GM23338 (cell line): ENCODE data around the gene MSN. TPM values are rescaled to one million over a fixed set of nuclear protein-coding genes. Genes with fewer than 3 reads are reported as not detected.

Experiments
- ATAC-seq: fragments of 200-7000 bp; cut with Tn5 transposase; 3 replicates; pipeline ENCODE4 v1.9.1; 2020
- DNase-seq: peaks from one replicate; pipeline ENCODE4 v3.0.0-alpha.2; 2015; ENCODE audit warnings: low spot score
- H2AFZ ChIP-seq: fragments of 200-600 bp; sonication (generic); 2 replicates; pipeline ENCODE4 v1.8.0; 2016; ENCODE audit warnings: antibody characterized with exemption, mild to moderate bottlenecking, moderate library complexity
- H3F3A ChIP-seq: fragments of 200-600 bp; sonication (generic); replicated peaks from 2 replicates; pipeline ENCODE4 v1.8.0; 2017; ENCODE audit warnings: antibody characterized with exemption, mixed run types, low read depth
- H3K27ac ChIP-seq: fragments of 200-600 bp; sonication (generic); 2 replicates; pipeline ENCODE4 v1.6.1; 2016; ENCODE audit warnings: low read depth
- H3K27me3 ChIP-seq: fragments of 200-600 bp; sonication (generic); 2 replicates; pipeline ENCODE4 v1.8.0; 2016; ENCODE audit warnings: mild to moderate bottlenecking, mixed run types, moderate library complexity; ENCODE audit not compliant: insufficient read depth
- H3K36me3 ChIP-seq: fragments of 200-600 bp; sonication (generic); 2 replicates; pipeline ENCODE4 v1.8.0; 2016; ENCODE audit warnings: mild to moderate bottlenecking; ENCODE audit not compliant: insufficient read depth
- H3K4me1 ChIP-seq: fragments of 200-600 bp; sonication (generic); 2 replicates; pipeline ENCODE4 v1.8.0; 2016; ENCODE audit warnings: mild to moderate bottlenecking, moderate library complexity; ENCODE audit not compliant: insufficient read depth
- H3K4me2 ChIP-seq: fragments of 200-600 bp; sonication (generic); 2 replicates; pipeline ENCODE4 v1.7.1; 2017; ENCODE audit warnings: mixed run types
- H3K4me3 ChIP-seq: fragments of 200-600 bp; sonication (generic); 2 replicates; pipeline ENCODE4 v1.6.1; 2016; ENCODE audit warnings: mixed run types
- H3K79me2 ChIP-seq: fragments of 200-600 bp; sonication (generic); replicated peaks from 2 replicates; pipeline ENCODE4 v1.8.0; 2017; ENCODE audit warnings: mild to moderate bottlenecking; ENCODE audit not compliant: insufficient read depth
- H3K9me2 ChIP-seq: fragments of 200-600 bp; sonication (generic); 2 replicates; pipeline ENCODE4 v1.8.0; 2017; ENCODE audit not compliant: insufficient read depth
- H4K20me1 ChIP-seq: fragments of 200-600 bp; sonication (generic); replicated peaks from 2 replicates; pipeline ENCODE4 v1.8.0; 2017; ENCODE audit warnings: mild to moderate bottlenecking; ENCODE audit not compliant: insufficient read depth
- H3K27ac Mint-ChIP-seq: 2 replicates; pipeline ENCODE4 v1.8.0; 2020; ENCODE audit warnings: inconsistent platforms, mild to moderate bottlenecking, moderate library complexity, mixed read lengths
- H3K27me3 Mint-ChIP-seq: 3 replicates; pipeline ENCODE4 v1.8.0; 2022; ENCODE audit warnings: low read depth, mild to moderate bottlenecking, moderate library complexity, mixed read lengths, inconsistent platforms; ENCODE audit not compliant: insufficient read depth, poor library complexity
- H3K36me3 Mint-ChIP-seq: 3 replicates; pipeline ENCODE4 v1.8.0; 2021; ENCODE audit warnings: low read depth, mild to moderate bottlenecking, inconsistent platforms, moderate library complexity, mixed read lengths
- H3K4me1 Mint-ChIP-seq: 3 replicates; pipeline ENCODE4 v1.8.0; 2020; ENCODE audit warnings: mild to moderate bottlenecking, inconsistent platforms, mixed read lengths
- H3K4me3 Mint-ChIP-seq: 3 replicates; pipeline ENCODE4 v1.8.0; 2021; ENCODE audit warnings: moderate library complexity, mild to moderate bottlenecking, inconsistent platforms, mixed read lengths
- H3K9me3 Mint-ChIP-seq: 3 replicates; pipeline ENCODE4 v1.8.0; 2020; ENCODE audit warnings: moderate library complexity, mild to moderate bottlenecking, inconsistent platforms, mixed read lengths
- CREB1 ChIP-seq: fragments of 250-450 bp; sonication (Bioruptor Pico); IDR thresholded peaks from 2 replicates; pipeline ENCODE4 v1.5.0; 2020; ENCODE audit warnings: low read depth, mild to moderate bottlenecking, moderate library complexity
- EZH2 ChIP-seq: fragments of 200-600 bp; sonication (generic); IDR thresholded peaks from one replicate; pipeline ENCODE4 v1.8.0; 2017; ENCODE audit warnings: antibody characterized with exemption, mild to moderate bottlenecking, low read depth; ENCODE audit not compliant: unreplicated experiment
- EZH2phosphoT487 ChIP-seq: fragments of 200-600 bp; sonication (generic); IDR thresholded peaks from one replicate; pipeline ENCODE4 v1.8.1; 2018; ENCODE audit warnings: antibody characterized with exemption; ENCODE audit not compliant: unreplicated experiment
- NANOG ChIP-seq: IDR thresholded peaks from 2 replicates; pipeline ENCODE4 v1.6.1; 2016; ENCODE audit warnings: antibody characterized with exemption, borderline replicate concordance
- POLR2AphosphoS5 ChIP-seq: IDR thresholded peaks from 2 replicates; pipeline ENCODE4 v1.6.1; 2016; ENCODE audit warnings: antibody characterized with exemption, low read depth
- polyA plus RNA-seq: library from polyadenylated mRNA; unstranded; fragments of >200 nt; fragmentation: Nextera tagmentation; extraction: Ambion mirVana; gene quantifications from 2 replicates; pipeline ENCODE4 v1.2.1, GENCODE V29; 2016
- total RNA-seq: library from RNA; depleted of rRNA; stranded (reverse); fragments of >200 nt; shearing (Covaris generic); gene quantifications from 2 replicates; pipeline ENCODE4 v1.2.3, GENCODE V29; 2014
- TF ChIP-seq, protein P1 (sequence below): IDR thresholded peaks from one replicate; pipeline ENCODE4 v1.6.1; 2018; ENCODE audit warnings: antibody characterized with exemption; ENCODE audit not compliant: unreplicated experiment
- TF ChIP-seq, protein P2 (sequence below): fragments of 250-450 bp; sonication (Bioruptor Pico); IDR thresholded peaks from 2 replicates; pipeline ENCODE4 v1.5.0; 2020; ENCODE audit warnings: mild to moderate bottlenecking, moderate library complexity

The MSN gene
- total and polyA plus RNA-seq, 2 experiments from 2014 or later = 49.2 to 120 TPM

- H3K27ac Mint-ChIP-seq = no peak overlapping the region
- H3K4me2 ChIP-seq = no peak overlapping the region
- no peaks in the 10 kb centered on the region for H3K27me3 Mint-ChIP-seq
Measured at GRCh38 chrX:65712005-65712806, 44.8 kb downstream of the MSN start.

More at GRCh38 chrX:65712005-65712806, 44.8 kb downstream of the MSN start:
- Mint-ChIP-seq H3K36me3 (peaks cover 6% of the 10 kb centered on the region; the same call in 2 of the 3 replicates), H3K9me3 (no peaks in the 10 kb centered on the region), H3K4me1 (peaks cover 8% of the 10 kb centered on the region; the same call in 2 of the 3 replicates), H3K4me3 (no peak overlapping the region)
- DNase-seq (no peak), ATAC-seq (no peak)
- Histone ChIP-seq H3K27me3 (no peaks in the 10 kb centered on the region), H2AFZ (no peak overlapping the region), H3K9me2 (no peaks in the 10 kb centered on the region), H3K27ac (no peak overlapping the region), H3F3A (no peaks in the 10 kb centered on the region), H3K79me2 (peaks cover 59% of the 10 kb centered on the region), H3K4me3 (no peak overlapping the region), H3K4me1 (no peaks in the 10 kb centered on the region), H3K36me3 (no peaks in the 10 kb centered on the region), H4K20me1 (no peaks in the 10 kb centered on the region; the same call in 1 of the 2 replicates)
- TF ChIP-seq, protein P1, sequence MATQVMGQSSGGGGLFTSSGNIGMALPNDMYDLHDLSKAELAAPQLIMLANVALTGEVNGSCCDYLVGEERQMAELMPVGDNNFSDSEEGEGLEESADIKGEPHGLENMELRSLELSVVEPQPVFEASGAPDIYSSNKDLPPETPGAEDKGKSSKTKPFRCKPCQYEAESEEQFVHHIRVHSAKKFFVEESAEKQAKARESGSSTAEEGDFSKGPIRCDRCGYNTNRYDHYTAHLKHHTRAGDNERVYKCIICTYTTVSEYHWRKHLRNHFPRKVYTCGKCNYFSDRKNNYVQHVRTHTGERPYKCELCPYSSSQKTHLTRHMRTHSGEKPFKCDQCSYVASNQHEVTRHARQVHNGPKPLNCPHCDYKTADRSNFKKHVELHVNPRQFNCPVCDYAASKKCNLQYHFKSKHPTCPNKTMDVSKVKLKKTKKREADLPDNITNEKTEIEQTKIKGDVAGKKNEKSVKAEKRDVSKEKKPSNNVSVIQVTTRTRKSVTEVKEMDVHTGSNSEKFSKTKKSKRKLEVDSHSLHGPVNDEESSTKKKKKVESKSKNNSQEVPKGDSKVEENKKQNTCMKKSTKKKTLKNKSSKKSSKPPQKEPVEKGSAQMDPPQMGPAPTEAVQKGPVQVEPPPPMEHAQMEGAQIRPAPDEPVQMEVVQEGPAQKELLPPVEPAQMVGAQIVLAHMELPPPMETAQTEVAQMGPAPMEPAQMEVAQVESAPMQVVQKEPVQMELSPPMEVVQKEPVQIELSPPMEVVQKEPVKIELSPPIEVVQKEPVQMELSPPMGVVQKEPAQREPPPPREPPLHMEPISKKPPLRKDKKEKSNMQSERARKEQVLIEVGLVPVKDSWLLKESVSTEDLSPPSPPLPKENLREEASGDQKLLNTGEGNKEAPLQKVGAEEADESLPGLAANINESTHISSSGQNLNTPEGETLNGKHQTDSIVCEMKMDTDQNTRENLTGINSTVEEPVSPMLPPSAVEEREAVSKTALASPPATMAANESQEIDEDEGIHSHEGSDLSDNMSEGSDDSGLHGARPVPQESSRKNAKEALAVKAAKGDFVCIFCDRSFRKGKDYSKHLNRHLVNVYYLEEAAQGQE = no peak
- TF ChIP-seq POLR2AphosphoS5 = no peak
- no peak for TF ChIP-seq NANOG
- TF ChIP-seq EZH2 = no peak
- TF ChIP-seq EZH2phosphoT487 = no peak
- TF ChIP-seq CREB1 (CRISPR knock-in tag) = no peak
- TF ChIP-seq, protein P2, sequence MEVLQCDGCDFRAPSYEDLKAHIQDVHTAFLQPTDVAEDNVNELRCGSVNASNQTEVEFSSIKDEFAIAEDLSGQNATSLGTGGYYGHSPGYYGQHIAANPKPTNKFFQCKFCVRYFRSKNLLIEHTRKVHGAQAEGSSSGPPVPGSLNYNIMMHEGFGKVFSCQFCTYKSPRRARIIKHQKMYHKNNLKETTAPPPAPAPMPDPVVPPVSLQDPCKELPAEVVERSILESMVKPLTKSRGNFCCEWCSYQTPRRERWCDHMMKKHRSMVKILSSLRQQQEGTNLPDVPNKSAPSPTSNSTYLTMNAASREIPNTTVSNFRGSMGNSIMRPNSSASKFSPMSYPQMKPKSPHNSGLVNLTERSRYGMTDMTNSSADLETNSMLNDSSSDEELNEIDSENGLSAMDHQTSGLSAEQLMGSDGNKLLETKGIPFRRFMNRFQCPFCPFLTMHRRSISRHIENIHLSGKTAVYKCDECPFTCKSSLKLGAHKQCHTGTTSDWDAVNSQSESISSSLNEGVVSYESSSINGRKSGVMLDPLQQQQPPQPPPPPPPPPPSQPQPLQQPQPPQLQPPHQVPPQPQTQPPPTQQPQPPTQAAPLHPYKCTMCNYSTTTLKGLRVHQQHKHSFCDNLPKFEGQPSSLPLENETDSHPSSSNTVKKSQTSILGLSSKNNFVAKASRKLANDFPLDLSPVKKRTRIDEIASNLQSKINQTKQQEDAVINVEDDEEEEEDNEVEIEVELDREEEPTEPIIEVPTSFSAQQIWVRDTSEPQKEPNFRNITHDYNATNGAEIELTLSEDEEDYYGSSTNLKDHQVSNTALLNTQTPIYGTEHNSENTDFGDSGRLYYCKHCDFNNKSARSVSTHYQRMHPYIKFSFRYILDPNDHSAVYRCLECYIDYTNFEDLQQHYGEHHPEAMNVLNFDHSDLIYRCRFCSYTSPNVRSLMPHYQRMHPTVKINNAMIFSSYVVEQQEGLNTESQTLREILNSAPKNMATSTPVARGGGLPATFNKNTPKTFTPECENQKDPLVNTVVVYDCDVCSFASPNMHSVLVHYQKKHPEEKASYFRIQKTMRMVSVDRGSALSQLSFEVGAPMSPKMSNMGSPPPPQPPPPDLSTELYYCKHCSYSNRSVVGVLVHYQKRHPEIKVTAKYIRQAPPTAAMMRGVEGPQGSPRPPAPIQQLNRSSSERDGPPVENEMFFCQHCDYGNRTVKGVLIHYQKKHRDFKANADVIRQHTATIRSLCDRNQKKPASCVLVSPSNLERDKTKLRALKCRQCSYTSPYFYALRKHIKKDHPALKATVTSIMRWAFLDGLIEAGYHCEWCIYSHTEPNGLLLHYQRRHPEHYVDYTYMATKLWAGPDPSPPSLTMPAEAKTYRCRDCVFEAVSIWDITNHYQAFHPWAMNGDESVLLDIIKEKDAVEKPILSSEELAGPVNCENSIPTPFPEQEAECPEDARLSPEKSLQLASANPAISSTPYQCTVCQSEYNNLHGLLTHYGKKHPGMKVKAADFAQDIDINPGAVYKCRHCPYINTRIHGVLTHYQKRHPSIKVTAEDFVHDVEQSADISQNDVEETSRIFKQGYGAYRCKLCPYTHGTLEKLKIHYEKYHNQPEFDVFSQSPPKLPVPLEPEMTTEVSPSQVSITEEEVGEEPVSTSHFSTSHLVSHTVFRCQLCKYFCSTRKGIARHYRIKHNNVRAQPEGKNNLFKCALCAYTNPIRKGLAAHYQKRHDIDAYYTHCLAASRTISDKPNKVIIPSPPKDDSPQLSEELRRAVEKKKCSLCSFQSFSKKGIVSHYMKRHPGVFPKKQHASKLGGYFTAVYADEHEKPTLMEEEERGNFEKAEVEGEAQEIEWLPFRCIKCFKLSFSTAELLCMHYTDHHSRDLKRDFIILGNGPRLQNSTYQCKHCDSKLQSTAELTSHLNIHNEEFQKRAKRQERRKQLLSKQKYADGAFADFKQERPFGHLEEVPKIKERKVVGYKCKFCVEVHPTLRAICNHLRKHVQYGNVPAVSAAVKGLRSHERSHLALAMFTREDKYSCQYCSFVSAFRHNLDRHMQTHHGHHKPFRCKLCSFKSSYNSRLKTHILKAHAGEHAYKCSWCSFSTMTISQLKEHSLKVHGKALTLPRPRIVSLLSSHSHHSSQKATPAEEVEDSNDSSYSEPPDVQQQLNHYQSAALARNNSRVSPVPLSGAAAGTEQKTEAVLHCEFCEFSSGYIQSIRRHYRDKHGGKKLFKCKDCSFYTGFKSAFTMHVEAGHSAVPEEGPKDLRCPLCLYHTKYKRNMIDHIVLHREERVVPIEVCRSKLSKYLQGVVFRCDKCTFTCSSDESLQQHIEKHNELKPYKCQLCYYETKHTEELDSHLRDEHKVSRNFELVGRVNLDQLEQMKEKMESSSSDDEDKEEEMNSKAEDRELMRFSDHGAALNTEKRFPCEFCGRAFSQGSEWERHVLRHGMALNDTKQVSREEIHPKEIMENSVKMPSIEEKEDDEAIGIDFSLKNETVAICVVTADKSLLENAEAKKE (CRISPR knock-in tag) = no peak
